HepG2 (cell line): ENCODE results near the gene TOR1AIP1. TPM values are rescaled to one million over a fixed set of nuclear protein-coding genes. Genes with fewer than 3 reads are reported as not detected.

Experiments
- HOXA9 ChIP-seq: sonication (generic); formaldehyde crosslinking; IDR thresholded peaks from 2 replicates; pipeline ENCODE4 v1.8.1; 2022; ENCODE audit warnings: missing genetic modification reagents, mild to moderate bottlenecking, moderate library complexity, borderline replicate concordance
- POGK ChIP-seq: sonication (generic); formaldehyde crosslinking; conservative IDR thresholded peaks from 2 replicates; pipeline ENCODE4 v1.8.0; 2022; ENCODE audit warnings: mild to moderate bottlenecking, moderate library complexity, missing genetic modification reagents
- SATB2 ChIP-seq: sonication (generic); formaldehyde crosslinking; IDR thresholded peaks from 2 replicates; pipeline ENCODE4 v1.5.0; 2020; ENCODE audit warnings: missing genetic modification reagents
- SSRP1 ChIP-seq: IDR thresholded peaks from 2 replicates; pipeline ENCODE4 v1.6.1; 2016; ENCODE audit warnings: control low read depth
- YY1 ChIP-seq: IDR thresholded peaks from 2 replicates; pipeline ENCODE4 v1.6.1; 2011; ENCODE audit warnings: low read length, low read depth, moderate library complexity, mild to moderate bottlenecking; ENCODE audit not compliant: insufficient read depth, insufficient replicate concordance
- ZNF12 ChIP-seq: sonication (generic); formaldehyde crosslinking; IDR thresholded peaks from 2 replicates; pipeline ENCODE4 v1.5.0; 2020; ENCODE audit warnings: missing genetic modification reagents
- ZNF138 ChIP-seq: sonication (generic); formaldehyde crosslinking; IDR thresholded peaks from 2 replicates; pipeline ENCODE4 v1.5.0; 2020; ENCODE audit warnings: mild to moderate bottlenecking, low read depth, missing genetic modification reagents
- ZNF83 ChIP-seq: sonication (generic); formaldehyde crosslinking; IDR thresholded peaks from 2 replicates; pipeline ENCODE4 v1.4.0; 2020; ENCODE audit warnings: missing genetic modification reagents, mild to moderate bottlenecking, borderline replicate concordance
- polyA plus RNA-seq, 8 experiments: library from polyadenylated mRNA; depleted of rRNA in 3 of 8; stranded (reverse) in 7 of 8; unstranded in 1 of 8; fragments of >200 nt; fragmentation: Illumina TruSeq in 4 of 8; extraction: Trizol in 4 of 8; gene quantifications; 2 replicates each; pipeline versions ENCODE4 v1.2.1 to v1.2.3, GENCODE V29; 2011 to 2016; ENCODE audit warnings: low read depth in 4 of 8, missing spikeins in 1 of 8, mixed read lengths in 1 of 8; ENCODE audit not compliant: insufficient read depth in 1 of 8
- total RNA-seq, 5 experiments: library from RNA; depleted of rRNA; stranded (reverse); fragments of >200 nt; fragmentation: Illumina TruSeq; extraction: Trizol; gene quantifications; 2 replicates each; pipeline ENCODE4 v1.2.3, GENCODE V29; 2016; ENCODE audit warnings: low read depth in 1 of 5
- TF ChIP-seq, protein P1 (sequence below), 2 experiments: fragments of 450-650 bp in 1 of 2; sonication (generic) in 1 of 2; formaldehyde crosslinking in 1 of 2; IDR thresholded peaks; 2 replicates each; pipeline versions ENCODE4 v1.6.1 to v1.8.0; 2016 to 2022; ENCODE audit warnings: antibody characterized with exemption in 1 of 2, mild to moderate bottlenecking in 1 of 2, missing genetic modification reagents in 1 of 2
- TF ChIP-seq, protein P2 (sequence below): sonication (generic); formaldehyde crosslinking; IDR thresholded peaks from 2 replicates; pipeline ENCODE4 v1.4.0; 2020; ENCODE audit warnings: missing genetic modification reagents
- TF ChIP-seq, protein P3 (sequence below): sonication (generic); formaldehyde crosslinking; IDR thresholded peaks from 2 replicates; pipeline ENCODE4; 2020; ENCODE audit warnings: missing genetic modification reagents, mild to moderate bottlenecking, borderline replicate concordance

The TOR1AIP1 gene
- total and polyA plus RNA-seq, 2 of the 13 experiments (the other 11 are each of a cell fraction or from before 2014, with no cell fraction given) = 15.6 to 29.0 TPM

DNA sequence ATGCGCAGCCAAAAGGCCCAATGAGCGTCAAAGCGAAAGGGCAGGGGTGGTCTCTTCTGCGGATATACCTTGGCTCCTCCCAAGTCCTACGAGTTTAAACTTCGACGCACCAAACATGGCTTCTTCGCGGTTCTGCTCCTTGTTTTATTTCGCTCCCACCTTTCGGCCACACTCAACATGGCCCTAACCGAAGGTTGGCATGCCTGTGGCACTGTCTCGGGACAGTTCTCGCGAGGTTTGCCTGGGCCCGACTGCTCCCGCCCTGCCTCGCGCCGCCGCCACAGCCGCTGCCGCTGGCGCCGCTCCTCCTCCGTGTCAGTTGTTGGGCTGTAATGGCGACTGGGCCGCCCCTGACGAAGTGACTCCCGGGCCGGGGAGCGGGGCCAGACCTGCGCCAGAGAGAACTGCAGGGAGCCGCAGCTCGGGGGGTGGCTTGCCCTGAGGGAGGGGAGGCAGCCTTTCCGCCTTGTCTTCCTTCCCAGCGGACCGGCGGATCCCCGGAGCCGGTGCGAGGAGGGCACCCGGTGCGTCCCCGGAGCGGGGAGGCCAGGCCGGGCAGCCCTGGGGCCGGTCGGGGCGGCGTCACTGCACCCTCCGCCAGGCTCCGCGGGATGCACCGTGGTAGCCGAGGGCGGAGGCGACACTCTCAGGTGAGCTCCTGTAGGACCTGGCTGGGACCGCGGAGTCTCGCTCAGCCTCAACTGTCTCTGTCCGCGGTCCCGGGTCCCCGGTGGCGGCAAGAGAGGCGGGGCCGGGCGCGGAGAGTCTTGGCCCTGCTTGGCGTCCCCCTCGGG is 72.6 kb downstream of the TOR1AIP1 start, which contains the start of gene CEP350 (continued):
- TF ChIP-seq POGK (CRISPR knock-in tag) (peak; percentile 85), ZNF138 (CRISPR knock-in tag) (0 out of 2 replicates have a peak, but pooled peaks have one; percentile 46), YY1 (peak; percentile 99), HOXA9 (CRISPR knock-in tag) (0 out of 2 replicates have a peak, but pooled peaks have one; percentile 84), ZNF83 (no peak), ZNF12 (CRISPR knock-in tag) (0 out of 2 replicates have a peak, but pooled peaks have one; percentile 20), SSRP1 (CRISPR knock-in tag) (no peak), SATB2 (CRISPR knock-in tag) (0 out of 2 replicates have a peak, but pooled peaks have one; percentile 19)
- TF ChIP-seq, protein P1, sequence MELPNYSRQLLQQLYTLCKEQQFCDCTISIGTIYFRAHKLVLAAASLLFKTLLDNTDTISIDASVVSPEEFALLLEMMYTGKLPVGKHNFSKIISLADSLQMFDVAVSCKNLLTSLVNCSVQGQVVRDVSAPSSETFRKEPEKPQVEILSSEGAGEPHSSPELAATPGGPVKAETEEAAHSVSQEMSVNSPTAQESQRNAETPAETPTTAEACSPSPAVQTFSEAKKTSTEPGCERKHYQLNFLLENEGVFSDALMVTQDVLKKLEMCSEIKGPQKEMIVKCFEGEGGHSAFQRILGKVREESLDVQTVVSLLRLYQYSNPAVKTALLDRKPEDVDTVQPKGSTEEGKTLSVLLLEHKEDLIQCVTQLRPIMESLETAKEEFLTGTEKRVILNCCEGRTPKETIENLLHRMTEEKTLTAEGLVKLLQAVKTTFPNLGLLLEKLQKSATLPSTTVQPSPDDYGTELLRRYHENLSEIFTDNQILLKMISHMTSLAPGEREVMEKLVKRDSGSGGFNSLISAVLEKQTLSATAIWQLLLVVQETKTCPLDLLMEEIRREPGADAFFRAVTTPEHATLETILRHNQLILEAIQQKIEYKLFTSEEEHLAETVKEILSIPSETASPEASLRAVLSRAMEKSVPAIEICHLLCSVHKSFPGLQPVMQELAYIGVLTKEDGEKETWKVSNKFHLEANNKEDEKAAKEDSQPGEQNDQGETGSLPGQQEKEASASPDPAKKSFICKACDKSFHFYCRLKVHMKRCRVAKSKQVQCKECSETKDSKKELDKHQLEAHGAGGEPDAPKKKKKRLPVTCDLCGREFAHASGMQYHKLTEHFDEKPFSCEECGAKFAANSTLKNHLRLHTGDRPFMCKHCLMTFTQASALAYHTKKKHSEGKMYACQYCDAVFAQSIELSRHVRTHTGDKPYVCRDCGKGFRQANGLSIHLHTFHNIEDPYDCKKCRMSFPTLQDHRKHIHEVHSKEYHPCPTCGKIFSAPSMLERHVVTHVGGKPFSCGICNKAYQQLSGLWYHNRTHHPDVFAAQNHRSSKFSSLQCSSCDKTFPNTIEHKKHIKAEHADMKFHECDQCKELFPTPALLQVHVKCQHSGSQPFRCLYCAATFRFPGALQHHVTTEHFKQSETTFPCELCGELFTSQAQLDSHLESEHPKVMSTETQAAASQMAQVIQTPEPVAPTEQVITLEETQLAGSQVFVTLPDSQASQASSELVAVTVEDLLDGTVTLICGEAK (IDR thresholded peaks at IDR 0.05) = no peak
- TF ChIP-seq, protein P1 (CRISPR knock-in tag; IDR thresholded peaks at IDR 0.05) = peak; percentile 69; the same call in 1 of the 2 replicates
- TF ChIP-seq, protein P2, sequence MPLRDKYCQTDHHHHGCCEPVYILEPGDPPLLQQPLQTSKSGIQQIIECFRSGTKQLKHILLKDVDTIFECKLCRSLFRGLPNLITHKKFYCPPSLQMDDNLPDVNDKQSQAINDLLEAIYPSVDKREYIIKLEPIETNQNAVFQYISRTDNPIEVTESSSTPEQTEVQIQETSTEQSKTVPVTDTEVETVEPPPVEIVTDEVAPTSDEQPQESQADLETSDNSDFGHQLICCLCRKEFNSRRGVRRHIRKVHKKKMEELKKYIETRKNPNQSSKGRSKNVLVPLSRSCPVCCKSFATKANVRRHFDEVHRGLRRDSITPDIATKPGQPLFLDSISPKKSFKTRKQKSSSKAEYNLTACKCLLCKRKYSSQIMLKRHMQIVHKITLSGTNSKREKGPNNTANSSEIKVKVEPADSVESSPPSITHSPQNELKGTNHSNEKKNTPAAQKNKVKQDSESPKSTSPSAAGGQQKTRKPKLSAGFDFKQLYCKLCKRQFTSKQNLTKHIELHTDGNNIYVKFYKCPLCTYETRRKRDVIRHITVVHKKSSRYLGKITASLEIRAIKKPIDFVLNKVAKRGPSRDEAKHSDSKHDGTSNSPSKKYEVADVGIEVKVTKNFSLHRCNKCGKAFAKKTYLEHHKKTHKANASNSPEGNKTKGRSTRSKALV (CRISPR knock-in tag) = 0 out of 2 replicates have a peak, but pooled peaks have one; percentile 69
- TF ChIP-seq, protein P3, sequence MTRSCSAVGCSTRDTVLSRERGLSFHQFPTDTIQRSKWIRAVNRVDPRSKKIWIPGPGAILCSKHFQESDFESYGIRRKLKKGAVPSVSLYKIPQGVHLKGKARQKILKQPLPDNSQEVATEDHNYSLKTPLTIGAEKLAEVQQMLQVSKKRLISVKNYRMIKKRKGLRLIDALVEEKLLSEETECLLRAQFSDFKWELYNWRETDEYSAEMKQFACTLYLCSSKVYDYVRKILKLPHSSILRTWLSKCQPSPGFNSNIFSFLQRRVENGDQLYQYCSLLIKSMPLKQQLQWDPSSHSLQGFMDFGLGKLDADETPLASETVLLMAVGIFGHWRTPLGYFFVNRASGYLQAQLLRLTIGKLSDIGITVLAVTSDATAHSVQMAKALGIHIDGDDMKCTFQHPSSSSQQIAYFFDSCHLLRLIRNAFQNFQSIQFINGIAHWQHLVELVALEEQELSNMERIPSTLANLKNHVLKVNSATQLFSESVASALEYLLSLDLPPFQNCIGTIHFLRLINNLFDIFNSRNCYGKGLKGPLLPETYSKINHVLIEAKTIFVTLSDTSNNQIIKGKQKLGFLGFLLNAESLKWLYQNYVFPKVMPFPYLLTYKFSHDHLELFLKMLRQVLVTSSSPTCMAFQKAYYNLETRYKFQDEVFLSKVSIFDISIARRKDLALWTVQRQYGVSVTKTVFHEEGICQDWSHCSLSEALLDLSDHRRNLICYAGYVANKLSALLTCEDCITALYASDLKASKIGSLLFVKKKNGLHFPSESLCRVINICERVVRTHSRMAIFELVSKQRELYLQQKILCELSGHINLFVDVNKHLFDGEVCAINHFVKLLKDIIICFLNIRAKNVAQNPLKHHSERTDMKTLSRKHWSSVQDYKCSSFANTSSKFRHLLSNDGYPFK = peak; percentile 89
